T follicular helper cell (primary cell): ENCODE data around the gene TPPP.
A peak's percentile ranks its signal among the peaks of the same experiment; 100 is the strongest.

Experiments used
- DNase-seq: peaks from one replicate; pipeline ENCODE4 v3.0.0-alpha.2; 2020; ENCODE audit warnings: low read depth

Gene TPPP

GRCh38 chr5:624951-625230 is 68.3 kb downstream of the TPPP start:
- DNase-seq: no peak

GRCh38 chr5:624118-624950 is 68.8 kb downstream of the TPPP start:
- DNase-seq: no peak

GRCh38 chr5:623531-623930 is 69.6 kb downstream of the TPPP start:
- no peak for DNase-seq

GRCh38 chr5:622946-623522 is 70.1 kb downstream of the TPPP start:
- no peak for DNase-seq

- DNase-seq: no peak
Measured at GRCh38 chr5:622359-622758, 70.8 kb downstream of the TPPP start.

- DNase-seq: no peak
Measured at GRCh38 chr5:621341-621761, 71.8 kb downstream of the TPPP start.

GRCh38 chr5:620586-621180 is 72.5 kb downstream of the TPPP start:
- DNase-seq: no peak

- DNase-seq: no peak
Measured at GRCh38 chr5:620152-620551, 73.0 kb downstream of the TPPP start.

- DNase-seq: no peak
Measured at GRCh38 chr5:619444-619843, 73.7 kb downstream of the TPPP start.

- no peak for DNase-seq
Measured at GRCh38 chr5:618450-618849, 74.7 kb downstream of the TPPP start.

GRCh38 chr5:617896-618295 is 75.3 kb downstream of the TPPP start:
- no peak for DNase-seq

- no peak for DNase-seq
Measured at GRCh38 chr5:616484-617039, 76.6 kb downstream of the TPPP start.

GRCh38 chr5:612498-613424 is 80.4 kb downstream of the TPPP start:
- no peak for DNase-seq

GRCh38 chr5:611731-612486 is 81.2 kb downstream of the TPPP start, which contains the start of gene CEP72:
Gene CEP72 (plus strand): TSS chr5:612340. CDS start chr5:612362, 22 bp downstream.
- DNase-seq: peak; percentile 91

GRCh38 chr5:610744-611730 is 82.1 kb downstream of the TPPP start:
- no peak for DNase-seq

GRCh38 chr5:610011-610743 is 83.0 kb downstream of the TPPP start:
- no peak for DNase-seq
